ENCODE measurements around the gene GSE1.

GSE1 gene

DNA sequence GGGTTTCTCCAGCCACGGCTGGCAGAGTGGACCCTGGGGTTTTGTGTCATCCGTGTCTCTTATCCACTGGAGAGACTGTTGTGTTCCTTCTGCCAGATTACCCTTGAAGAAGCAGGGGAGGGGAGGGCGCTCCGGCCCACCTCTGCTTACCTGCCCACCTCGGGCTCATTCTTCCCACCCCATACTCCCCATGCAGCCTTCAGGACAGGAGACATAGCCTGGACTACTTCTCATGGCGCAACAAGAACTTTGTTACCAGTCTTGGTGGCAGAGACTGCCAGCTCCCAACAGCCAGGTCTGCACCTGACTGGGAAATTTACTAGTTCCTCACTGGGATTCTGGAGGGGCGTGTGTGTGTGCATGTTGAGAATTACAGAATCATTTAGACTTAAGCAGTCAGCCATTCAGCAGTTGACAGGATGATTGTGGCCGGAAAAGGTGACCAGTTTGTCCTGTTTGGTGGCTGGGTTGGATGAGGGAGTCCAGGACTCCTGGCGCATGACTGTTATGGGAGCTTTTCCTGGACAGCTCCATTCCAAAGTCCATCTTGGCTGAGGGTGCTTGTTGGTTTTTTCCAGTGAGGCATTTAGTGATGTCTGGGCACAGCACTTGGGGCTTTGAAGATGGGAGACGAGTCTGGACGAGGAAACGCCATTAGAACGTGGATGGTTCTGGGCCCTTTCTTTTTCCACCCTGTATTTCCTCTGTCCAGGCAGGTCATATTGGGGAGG is 8.7 kb downstream of the GSE1 start:
- no peak for DNase-seq

DNA sequence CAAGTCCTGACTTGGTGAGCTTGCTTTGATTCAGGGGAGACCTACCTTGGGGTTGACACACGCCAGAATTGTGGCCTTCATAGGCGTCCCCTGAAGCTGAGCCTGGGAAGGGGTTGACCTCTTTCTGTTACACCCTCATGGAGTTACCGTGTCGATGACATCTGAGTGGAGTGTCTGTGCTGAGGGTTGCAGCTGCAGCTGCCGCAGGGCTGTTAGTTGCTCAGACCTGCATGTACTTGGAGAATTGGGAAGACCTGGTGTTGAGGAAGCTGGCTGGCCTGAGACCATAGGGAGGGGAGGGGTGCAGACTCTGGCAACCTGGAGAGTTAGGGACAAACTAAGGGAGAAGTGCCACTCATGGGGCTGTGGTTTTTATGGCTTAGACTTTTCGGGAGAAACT is 9.6 kb downstream of the GSE1 start:
- no peak for DNase-seq

DNA sequence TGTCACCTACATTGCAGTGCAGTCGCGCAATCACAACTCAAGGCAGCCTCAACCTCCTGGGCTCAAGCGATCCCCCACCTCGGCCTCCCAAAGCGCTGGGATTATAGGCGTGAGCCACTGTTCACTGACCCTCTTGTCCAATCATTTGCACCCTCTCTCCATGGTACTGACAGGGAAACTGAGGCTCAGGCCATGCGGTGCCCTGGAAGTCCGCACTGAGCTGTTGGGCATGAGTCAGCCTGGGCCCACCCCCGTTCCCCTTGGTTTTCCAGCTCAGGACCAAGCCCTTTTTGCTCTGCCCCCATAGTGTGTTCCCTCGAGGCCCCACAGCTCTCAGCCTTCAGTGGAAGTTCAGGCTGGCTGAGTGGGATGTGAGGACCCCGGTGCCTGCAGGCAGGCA is 10.1 kb downstream of the GSE1 start:
- DNase-seq: no peak

DNA sequence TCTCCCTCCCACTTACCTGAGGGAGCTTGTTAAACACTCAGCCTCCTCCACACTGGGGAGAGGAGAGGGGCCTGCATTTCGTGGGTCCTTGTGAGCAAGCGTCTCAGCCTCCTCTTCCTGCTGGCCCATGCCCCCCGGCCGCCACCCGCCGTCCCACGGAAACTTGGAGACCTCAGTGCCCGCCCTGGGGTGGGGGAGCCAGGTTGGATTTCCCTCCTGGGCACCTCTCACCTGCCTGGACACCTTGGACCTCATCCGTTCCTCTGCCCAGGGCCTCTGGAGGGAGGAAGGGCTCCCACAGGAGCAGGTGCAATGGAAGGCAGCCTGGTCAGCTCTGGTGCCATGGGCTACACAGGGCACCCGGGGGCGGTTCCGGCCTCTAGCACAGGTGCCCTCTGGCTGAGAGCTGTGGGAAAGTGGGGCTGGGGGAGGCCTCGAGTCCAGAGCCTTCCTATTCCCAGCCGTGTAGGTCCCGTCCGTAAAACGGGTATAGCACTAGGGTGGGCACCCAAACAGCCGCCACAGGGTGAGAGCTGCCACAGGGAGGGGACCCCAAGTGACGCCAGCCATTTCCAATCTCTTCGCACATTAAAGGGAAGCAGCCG is 11.0 kb downstream of the GSE1 start:
- no peak for DNase-seq

DNA sequence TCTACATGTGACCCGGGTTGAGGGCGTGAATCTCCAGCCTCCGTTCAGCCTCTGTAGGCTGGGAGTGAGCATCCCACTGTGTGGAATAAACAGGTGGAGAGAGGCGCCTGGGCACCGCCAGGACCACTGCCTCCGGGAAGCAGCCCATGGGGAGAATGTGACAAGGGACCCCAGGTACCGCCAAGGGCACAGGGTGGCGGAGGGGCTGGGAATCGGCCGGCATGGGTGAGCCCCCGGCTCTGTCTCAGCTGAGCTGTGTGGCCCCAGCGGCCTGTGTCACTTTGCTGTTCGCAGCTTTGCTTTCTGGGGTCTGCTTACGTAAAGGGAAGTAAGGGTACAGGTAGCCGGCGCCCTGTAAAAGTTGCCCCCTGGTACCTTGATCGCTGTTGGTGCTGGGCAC is 11.5 kb downstream of the GSE1 start:
- DNase-seq: no peak

DNA sequence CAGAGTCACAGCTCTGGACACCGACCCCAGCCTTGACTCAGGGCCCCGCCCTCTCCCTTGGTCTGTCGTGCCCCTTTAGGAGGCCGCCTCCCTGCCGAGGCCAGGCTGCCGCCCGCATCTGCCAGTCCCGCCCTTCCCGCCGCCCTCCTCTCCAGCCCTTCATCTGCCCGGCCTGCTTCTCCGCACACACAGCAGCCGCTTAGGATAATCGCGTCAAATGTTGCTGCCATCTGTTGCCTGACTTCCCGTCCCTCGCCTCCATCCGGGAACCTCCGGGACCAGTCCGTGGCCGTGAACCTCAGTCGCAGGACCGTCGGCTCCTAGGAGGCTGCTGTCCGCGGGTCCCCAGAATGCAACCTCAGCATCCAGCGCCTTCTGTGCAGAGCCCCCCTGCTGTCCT is 11.9 kb downstream of the GSE1 start:
- no peak for DNase-seq

DNA sequence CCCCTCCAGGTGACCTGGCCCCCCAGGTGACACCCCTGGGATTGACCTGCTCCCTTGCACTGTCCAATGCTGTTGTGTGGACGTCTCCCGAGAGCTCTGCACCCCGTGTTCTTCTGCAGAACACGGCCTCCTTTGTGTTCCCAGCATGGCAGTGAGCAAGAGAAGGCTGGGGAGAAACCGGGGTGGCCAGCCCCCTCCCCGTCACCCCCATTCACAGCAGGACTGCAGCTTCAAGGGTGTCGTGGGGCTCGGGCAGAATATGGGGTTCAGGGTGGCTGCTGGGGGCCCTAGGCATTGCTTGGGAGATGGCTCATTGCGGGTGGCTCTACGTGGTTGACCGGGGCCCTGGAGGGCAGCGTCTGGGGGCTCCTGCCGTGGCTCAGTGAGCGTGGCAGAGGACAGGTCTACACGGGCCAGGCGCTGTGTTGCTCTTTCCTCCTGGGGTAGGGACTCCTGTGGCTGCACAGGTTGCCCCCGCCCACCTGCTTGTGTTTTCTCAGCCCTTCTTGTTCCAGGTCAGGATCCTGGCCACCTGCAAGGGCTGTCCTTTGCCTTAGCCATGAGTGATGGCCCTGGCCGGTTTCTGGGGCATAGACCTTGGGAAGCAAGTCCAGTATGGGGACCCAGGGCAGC is 12.5 kb downstream of the GSE1 start:
- no peak for DNase-seq

DNA sequence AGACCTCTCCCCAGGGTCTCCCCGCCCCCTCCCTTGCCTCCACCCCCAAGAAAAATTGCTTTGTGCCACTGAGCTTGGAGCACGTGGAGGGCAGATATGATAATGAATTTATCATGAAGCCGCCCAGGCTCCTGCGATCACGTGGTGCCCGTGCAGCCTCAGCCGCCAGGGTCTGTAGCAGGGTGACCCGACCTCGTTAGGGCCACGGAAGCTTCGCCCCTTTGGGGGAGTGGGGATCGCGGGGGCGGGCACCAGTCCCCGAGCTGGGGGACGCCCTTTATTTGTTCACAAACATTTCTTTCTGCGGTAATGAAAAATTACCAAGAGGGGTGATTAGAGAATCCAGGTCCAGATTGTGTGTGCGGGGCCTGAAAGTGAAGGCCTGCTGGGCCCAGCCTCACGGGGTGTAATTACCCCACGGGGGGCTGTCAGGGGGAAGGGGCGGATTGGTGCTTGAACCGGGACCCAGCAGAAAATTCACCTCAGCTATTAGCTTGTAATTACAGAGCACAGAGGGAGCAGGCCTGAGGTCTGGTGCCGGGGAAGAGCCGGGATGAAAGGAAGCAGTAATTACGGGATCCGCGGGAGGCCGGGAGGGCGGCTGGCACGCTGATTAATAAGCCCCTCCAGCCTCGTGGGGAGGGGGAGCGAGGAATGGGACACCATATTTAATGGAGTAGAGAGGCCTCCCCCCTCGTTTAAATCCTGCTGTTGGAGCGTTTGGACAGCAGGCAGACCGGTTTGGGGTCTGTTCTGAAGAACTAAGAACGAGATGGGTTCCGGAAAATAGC is 13.3 kb downstream of the GSE1 start:
- no peak for DNase-seq

DNA sequence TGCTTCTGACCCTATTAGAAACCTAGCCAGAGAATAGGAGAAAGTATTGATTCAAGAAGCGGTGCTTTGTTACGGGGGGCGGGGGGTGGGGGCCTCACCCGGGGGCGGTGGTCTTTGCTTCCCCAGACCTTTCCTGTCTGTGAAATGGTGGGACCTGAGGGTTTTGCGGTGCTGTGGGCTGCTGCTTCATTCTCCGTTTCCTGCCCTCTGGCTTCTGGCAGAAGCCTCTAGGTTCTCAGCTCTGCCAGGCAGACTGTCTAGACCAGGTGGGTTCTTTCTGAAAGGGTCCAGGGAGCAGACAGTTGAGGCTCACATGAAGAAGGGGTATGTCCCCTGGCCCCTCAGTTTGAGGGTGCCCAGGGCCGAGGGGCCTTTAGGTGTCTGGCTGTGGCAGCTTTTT is 14.0 kb downstream of the GSE1 start:
- no peak for DNase-seq

DNA sequence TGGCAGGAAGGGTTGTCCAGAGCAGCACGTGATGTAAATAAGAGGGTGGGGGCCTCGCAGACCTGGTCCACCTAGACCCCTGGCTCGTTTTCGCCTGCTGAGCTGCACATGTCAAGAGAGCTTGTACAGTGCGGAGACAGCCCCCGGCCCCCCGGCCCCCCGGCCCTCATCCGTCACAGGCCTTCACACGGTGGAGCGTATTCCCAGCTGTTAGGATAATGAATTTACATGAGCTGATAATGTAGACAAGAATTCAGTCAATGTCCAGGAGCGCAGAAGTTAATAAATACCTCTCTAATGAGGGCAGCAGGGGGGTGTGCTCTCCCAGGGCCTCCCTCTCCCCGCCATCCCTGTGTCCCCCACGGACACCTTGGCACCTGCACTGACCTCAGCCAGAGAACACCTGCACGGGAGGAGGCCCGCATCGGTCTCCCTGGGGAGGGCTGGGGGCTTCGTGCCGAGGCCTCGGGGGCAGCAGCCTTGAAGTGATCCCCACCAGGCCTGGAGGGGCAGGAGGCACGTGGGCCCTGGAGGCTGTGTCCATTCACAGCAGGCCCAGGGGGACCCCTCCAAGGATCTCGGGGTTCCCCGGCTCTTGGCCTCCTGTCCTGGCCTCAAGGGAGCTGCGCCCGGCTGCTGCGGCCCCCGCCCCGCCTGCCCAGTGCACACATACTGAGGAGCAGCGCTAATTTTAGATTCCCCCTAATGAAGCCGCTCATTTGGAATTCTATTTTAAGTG is 14.6 kb downstream of the GSE1 start:
- no peak for DNase-seq

DNA sequence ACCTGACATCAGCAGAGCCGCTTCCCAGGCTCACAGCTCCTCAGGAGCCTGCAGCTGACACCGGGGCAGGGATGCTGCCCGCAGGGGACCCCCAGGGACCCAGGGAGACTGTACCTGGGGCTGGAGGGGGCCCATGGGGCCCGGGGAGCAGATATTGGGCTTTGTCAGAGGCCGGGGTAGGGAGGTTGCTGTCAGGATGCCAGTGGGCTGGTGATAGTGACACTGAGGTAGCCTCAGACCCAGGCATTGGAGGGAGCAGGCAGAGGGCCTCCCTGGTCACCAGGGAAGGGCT is 15.1 kb downstream of the GSE1 start:
- DNase-seq: no peak

DNA sequence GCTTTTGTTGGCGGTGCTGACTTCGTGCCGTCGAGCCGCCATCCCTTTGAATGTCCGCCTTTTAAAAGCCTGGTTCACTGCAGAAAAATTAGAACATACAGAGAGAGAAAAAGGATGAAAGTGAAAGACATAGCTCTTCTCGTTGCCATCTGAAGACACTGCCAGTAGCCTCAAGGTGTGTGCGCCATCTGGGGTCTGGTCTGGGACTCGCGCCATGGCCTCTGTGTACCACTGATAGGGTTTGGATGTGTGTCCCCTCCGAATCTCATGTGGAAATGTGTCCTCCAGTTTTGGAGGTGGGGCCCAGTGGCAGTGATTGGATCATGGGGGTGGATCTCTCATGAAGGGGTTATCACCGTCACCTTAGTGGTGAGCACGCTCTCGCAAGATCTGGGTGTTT is 15.5 kb downstream of the GSE1 start:
- no peak for DNase-seq

DNA sequence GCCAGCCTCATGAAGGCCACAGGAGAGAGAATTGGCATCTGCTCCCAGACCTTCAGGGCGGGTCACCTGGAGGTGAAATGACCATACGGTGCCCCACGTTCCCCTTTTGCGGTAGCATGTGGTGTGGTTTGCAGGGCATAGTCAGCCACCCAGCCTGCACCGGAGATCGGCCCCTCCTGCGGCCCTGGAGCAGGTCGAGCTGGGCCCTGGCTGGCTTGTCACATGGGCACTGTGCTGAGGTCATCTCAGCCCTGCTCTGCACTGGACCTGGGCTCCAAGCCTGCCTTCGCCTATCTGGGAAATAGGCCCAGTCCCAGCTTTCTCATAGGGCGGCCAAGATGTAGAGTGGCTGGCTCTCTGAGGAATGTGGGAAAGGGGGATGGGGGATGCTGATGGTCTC is 16.2 kb downstream of the GSE1 start:
- no peak for DNase-seq

DNA sequence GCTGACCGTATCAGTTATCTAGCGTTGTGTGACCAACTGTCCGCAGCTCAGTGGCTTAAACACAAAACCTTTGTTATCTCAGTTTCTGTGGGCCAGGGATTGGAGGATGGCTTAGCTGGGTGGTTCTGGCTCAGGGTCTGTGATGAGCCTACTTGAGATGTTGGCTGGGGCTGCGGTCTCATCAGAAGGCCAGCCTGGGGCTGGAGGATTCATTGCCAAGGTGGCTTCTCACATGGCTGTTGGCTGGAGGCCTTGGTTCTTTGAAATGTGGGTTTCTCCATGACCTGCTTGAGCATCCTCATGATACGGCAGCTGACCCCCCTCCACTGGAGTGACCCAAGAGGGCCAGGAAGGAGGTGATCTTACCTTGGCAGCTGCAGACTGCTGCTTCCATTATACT is 16.7 kb downstream of the GSE1 start:
- DNase-seq: no peak

DNA sequence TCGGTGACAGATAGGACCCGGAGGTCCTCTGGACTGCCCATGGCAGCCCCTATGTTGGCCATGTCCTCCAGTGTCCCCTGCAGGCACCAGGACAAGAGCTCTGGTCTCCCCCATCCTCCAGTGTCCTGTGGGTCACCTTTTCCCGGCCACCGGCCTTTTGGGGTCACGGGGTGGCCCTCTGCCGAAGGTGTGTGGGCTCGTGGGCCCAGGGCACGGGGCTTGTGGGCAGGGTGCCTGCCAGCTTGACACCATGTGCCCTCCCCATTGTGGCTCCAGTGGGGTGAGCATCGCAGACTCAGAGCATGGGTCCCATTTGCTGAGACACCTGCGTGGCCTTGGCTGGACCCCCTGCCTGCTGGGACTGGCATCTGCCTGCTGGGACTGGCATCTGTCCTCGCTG is 18.1 kb downstream of the GSE1 start:
- no peak for DNase-seq

DNA sequence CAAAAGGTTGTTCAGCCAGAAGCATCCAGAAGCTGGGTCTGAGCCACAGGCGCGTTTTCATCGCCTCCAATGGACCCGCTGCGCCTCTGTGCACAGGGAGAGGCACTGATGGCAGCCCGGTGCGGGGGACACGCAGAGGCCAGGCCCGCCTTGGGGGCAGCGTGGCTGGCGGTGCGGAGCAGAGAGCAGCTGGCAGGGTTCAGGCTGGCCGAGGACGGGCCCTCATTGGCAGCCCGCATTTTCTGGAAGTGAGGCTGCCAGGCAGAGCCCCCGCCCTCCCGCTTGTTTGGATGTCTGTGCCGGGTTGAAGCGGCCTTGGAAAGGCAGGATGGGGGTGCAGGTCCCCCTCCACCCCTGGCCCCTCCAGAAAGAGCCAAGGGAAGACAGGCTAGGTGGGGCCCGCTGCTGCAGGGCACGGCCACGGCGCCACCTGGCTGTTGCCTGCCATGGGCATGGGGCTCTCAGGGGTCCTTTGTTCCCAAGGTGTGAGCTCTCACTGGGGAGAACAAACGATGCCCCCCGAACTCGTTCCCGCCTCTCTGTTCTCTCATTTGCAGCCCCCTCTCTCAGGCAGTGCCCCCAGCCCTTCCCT is 18.8 kb downstream of the GSE1 start:
- no peak for DNase-seq

DNA sequence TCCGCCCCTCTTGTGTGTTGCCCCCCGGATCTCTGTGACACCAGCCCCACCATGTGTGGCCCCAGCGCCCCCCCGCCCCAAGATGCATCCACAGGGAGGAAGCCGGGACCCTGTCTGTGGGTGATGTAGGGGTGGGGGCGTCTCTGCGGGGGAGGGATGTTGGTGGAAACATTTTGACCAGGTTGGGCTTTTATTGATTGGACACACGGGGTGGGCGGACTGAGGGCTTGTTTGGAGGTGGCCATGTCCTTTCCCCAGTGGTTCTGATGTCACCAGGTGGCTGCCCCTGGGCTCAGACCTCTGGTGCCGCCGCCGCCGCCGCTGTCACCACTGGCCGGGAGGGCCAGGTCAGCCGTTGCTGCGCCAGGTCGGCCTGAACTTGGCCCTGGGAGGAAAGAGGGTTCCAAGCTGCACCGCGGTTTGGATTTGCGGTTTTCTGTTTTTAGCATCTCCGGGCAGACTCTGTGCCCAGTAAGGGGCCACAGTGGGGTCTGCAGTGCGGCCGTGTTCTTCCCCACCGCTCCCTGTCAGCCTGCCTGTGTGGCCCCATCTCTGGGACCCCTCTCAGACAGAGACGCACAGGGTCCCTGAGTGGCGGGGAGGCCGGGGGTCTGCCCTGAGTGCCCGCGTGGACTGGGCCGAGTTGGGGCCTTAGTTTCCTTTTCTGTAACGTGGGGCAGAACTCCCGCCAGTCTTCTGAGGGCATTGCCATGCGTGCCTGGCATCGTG is 19.8 kb downstream of the GSE1 start:
- no peak for DNase-seq

DNA sequence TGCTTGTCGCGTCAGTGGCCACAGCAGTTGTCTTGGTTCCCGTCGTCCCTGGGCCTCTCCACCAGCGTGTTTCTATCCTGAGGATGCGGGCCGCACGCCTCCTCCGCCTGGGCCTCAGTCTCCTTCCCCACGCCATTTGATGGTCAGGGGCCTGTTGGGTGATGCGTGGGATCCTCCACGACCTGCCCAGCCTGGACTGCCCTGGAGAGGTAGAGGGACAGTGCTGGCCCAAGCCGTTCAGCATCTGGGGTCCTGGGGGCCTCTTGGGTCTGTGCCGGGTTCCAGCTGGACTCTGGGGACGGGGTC is 20.3 kb downstream of the GSE1 start:
- DNase-seq: no peak

DNA sequence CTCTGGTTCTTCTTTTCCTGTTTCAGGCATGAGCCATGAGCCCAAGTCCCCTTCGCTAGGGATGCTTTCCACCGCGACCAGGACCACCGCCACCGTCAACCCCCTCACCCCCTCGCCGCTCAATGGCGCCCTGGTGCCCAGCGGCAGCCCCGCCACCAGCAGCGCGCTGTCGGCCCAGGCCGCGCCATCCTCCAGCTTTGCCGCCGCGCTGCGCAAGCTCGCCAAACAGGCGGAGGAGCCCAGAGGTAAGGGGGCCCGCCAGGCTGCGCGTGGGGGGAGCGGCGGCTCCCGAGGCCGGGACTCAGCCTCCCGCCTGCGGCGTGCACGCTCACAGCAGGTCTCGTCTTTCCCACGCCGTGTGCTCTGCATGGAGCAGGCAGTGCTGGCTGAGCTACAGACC is 20.8 kb downstream of the GSE1 start:
- no peak for DNase-seq

DNA sequence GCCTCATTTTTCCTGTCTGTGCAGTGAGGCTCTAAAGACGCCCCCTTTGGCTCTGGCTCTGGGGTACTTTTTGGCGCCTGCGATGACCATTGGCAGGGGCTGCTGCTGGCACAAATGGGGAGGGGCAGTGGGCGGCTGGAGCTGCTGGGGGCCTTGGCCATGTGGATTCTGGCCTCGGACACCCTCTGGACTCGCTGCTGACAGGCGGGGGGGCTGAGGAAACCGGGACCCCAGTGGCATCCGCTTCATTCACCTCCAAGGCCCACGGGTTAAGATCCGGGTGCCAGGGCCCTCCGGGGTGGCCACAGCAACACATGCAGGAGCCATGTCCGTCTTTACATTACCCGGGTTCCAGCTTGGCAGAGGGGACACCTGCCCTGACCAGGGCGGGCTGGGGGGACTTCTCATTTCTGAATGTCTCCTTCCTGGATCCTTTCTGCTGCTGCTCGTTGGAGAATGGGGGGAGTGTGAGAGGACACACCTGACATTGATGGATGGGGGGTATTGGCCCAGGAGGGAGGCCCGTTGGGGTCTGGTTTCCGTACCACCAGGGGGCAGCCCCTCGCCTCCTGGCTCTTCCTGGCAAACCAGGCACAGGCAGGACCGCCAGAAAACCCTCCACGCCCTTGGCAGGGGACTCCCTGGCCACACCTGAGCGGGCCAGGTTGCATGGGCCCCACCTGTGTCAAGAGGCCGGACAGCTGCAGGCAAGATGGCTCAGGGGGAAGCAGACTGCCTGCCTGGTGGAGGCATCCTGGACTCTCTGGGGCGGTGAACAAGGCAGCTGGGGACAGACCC is 21.8 kb downstream of the GSE1 start:
- no peak for DNase-seq

DNA sequence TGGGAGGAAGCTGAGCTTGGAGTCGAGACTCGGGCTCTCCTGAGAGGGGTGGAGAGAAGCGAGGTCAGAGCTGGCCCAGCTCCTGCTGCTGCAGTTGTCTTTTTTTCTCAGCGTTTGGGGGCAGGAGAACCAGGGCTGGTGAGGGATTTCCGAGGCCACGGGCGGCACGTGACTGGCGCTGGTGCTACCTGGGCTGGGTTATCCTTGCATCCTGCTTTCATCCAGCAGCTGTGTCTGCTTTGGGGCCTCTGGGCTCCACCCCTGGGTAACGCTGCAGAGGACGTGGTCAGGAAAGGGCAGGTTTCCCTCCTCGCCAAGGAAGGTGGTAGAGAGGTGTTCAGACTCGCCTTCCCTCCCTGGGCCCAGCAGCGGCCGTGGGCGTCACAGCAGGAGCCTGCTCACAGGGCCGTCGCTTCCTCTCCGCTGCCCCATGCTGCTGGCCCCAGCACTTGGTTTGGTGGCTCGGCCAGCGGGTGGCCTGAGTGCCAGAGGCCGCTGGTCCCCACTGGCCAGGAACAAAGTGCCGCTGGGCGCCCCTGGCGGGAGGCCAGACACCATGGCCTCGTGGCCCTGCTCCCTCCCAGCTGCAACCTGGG is 22.5 kb downstream of the GSE1 start:
- no peak for DNase-seq

Measured in activated effector memory CD4-positive, alpha-beta T cell treated with anti-CD3 and anti-CD28 coated beads, Interleukin-2, amount 50 U/mL, for 16 hours (primary cell).